IMR-90 (cell line): ENCODE data around the gene MRPL40.

Experiments
- CHD1 ChIP-seq: IDR thresholded peaks from 2 replicates; pipeline ENCODE4 v1.6.1; 2012; ENCODE audit warnings: low read depth, low read length, improper control_type of control experiment
- CTCF ChIP-seq: conservative IDR thresholded peaks from 2 replicates; pipeline ENCODE4 v1.5.1; 2012; ENCODE audit warnings: mild to moderate bottlenecking, low read depth, low read length, improper control_type of control experiment
- FOS ChIP-seq: fragments of 150-350 bp; IDR thresholded peaks from 2 replicates; pipeline ENCODE4 v1.6.1; 2016; ENCODE audit warnings: low read depth, low read length
- MAZ ChIP-seq: IDR thresholded peaks from 2 replicates; pipeline ENCODE4 v1.6.1; 2012; ENCODE audit warnings: low read depth, mild to moderate bottlenecking, low read length, improper control_type of control experiment, moderate library complexity, borderline replicate concordance
- POLR2A ChIP-seq: IDR thresholded peaks from 2 replicates; pipeline ENCODE4 v1.6.1; 2012; ENCODE audit warnings: mild to moderate bottlenecking, low read depth, low read length
- USF2 ChIP-seq: fragments of 150-350 bp; IDR thresholded peaks from 2 replicates; pipeline ENCODE4 v1.6.1; 2017; ENCODE audit warnings: mild to moderate bottlenecking, antibody characterized with exemption, low read length, low read depth

- no peak for TF ChIP-seq POLR2A
- TF ChIP-seq CHD1 = no peak
- no peak for TF ChIP-seq CTCF
- TF ChIP-seq MAZ = no peak
- TF ChIP-seq FOS = no peak
- TF ChIP-seq USF2 = no peak
Observed at GRCh38 chr22:19407649-19408606, 24.4 kb upstream of the MRPL40 start.
